ENCODE measurements around the gene KLK3.

KLK3 gene

GRCh38 chr19:50902640-50903039 is 47.9 kb downstream of the KLK3 start:
- WGBS, result 77% methylated on average over 3 of the region's 4 CpGs
- Histone ChIP-seq H3K9me3 (ENCODE audit: insufficient read depth, low read depth, low read length) (no peaks in the 10 kb centered on the region), H3K36me3 (ENCODE audit: insufficient read depth, low read length) (no peaks in the 10 kb centered on the region), H3K4me3 (ENCODE audit: low read length) (no peak overlapping the region), H3K27me3 (ENCODE audit: insufficient read depth, low read length) (peaks cover 3% of the 10 kb centered on the region; the same call in 1 of the 2 replicates), H3K9ac (ENCODE audit: low read depth, low read length) (no peak overlapping the region), H3K4me1 (ENCODE audit: insufficient read depth, low read length) (no peaks in the 10 kb centered on the region), H3K27ac (ENCODE audit: low read depth, low read length) (no peak overlapping the region)

GRCh38 chr19:50906217-50906616 is 51.5 kb downstream of the KLK3 start:
- 25% methylated on average over 5 of the region's 5 CpGs for WGBS

GRCh38 chr19:50908336-50908735 is 53.6 kb downstream of the KLK3 start:
- Histone ChIP-seq H3K27me3 (ENCODE audit: insufficient read depth, low read length) (peaks cover 52% of the 10 kb centered on the region), H3K9ac (ENCODE audit: low read depth, low read length) (no peak overlapping the region), H3K4me1 (ENCODE audit: insufficient read depth, low read length) (no peaks in the 10 kb centered on the region), H3K27ac (ENCODE audit: low read depth, low read length) (no peak overlapping the region), H3K9me3 (ENCODE audit: insufficient read depth, low read depth, low read length) (no peaks in the 10 kb centered on the region), H3K4me3 (ENCODE audit: low read length) (no peak overlapping the region), H3K36me3 (ENCODE audit: insufficient read depth, low read length) (no peaks in the 10 kb centered on the region)
- WGBS, result 83% methylated on average over 25 of the region's 25 CpGs

More at GRCh38 chr19:50906217-50906616, 51.5 kb downstream of the KLK3 start:
- H3K4me1 ChIP-seq (ENCODE audit: insufficient read depth, low read length), result no peaks in the 10 kb centered on the region
- H3K36me3 ChIP-seq (ENCODE audit: insufficient read depth, low read length), result no peaks in the 10 kb centered on the region
- H3K27ac ChIP-seq (ENCODE audit: low read depth, low read length), result no peak overlapping the region
- H3K27me3 ChIP-seq (ENCODE audit: insufficient read depth, low read length), result peaks cover 31% of the 10 kb centered on the region
- H3K4me3 ChIP-seq (ENCODE audit: low read length), result no peak overlapping the region
- H3K9me3 ChIP-seq (ENCODE audit: insufficient read depth, low read depth, low read length), result no peaks in the 10 kb centered on the region
- no peak overlapping the region for H3K9ac ChIP-seq (ENCODE audit: low read depth, low read length)

GRCh38 chr19:50909240-50910070 is 54.7 kb downstream of the KLK3 start:
- H3K4me1 ChIP-seq (ENCODE audit: insufficient read depth, low read length), result no peaks in the 10 kb centered on the region
- H3K9me3 ChIP-seq (ENCODE audit: insufficient read depth, low read depth, low read length), result no peaks in the 10 kb centered on the region
- no peak overlapping the region for H3K27ac ChIP-seq (ENCODE audit: low read depth, low read length)
- H3K36me3 ChIP-seq (ENCODE audit: insufficient read depth, low read length), result no peaks in the 10 kb centered on the region
- peaks cover 56% of the 10 kb centered on the region for H3K27me3 ChIP-seq (ENCODE audit: insufficient read depth, low read length)
- H3K4me3 ChIP-seq (ENCODE audit: low read length), result peak overlapping the region; percentile 67
- WGBS, result 14% methylated on average over 36 of the region's 36 CpGs
- no peak overlapping the region for H3K9ac ChIP-seq (ENCODE audit: low read depth, low read length)
